ENCODE measurements around the gene FERMT2. TPM values are rescaled to one million over a fixed set of nuclear protein-coding genes. Genes with fewer than 3 reads are reported as not detected.

FERMT2 gene
- total RNA-seq, 1 donor from 2014 or later, result 79.7 TPM

- Mint-ChIP-seq H3K36me3 (ENCODE audit: unreplicated experiment) (peaks cover 5% of the 10 kb centered on the region), H3K27ac (ENCODE audit: unreplicated experiment) (no peak overlapping the region), H3K9me3 (ENCODE audit: unreplicated experiment) (no peaks in the 10 kb centered on the region), H3K4me1 (ENCODE audit: low read depth, unreplicated experiment) (no peaks in the 10 kb centered on the region), H3K27me3 (ENCODE audit: unreplicated experiment) (no peaks in the 10 kb centered on the region), H3K4me3 (ENCODE audit: unreplicated experiment) (no peak overlapping the region)
- no peak for DNase-seq
- no peak for TF ChIP-seq CTCF (IDR thresholded peaks at IDR 0.05; ENCODE audit: partially characterized antibody, unreplicated experiment)
These were observed 41.5 kb upstream of the FERMT2 start for GRCh38 chr14:52992236-52992870.

- peaks cover 7% of the 10 kb centered on the region for H3K36me3 Mint-ChIP-seq (ENCODE audit: unreplicated experiment)
- no peaks in the 10 kb centered on the region for H3K4me1 Mint-ChIP-seq (ENCODE audit: low read depth, unreplicated experiment)
- H3K27me3 Mint-ChIP-seq (ENCODE audit: unreplicated experiment), result peaks cover 3% of the 10 kb centered on the region
- TF ChIP-seq CTCF (IDR thresholded peaks at IDR 0.05; ENCODE audit: partially characterized antibody, unreplicated experiment), result no peak
- no peak overlapping the region for H3K4me3 Mint-ChIP-seq (ENCODE audit: unreplicated experiment)
- no peaks in the 10 kb centered on the region for H3K9me3 Mint-ChIP-seq (ENCODE audit: unreplicated experiment)
- H3K27ac Mint-ChIP-seq (ENCODE audit: unreplicated experiment), result no peak overlapping the region
- DNase-seq, result no peak
These were observed 37.3 kb upstream of the FERMT2 start for GRCh38 chr14:52988139-52988538.

- Mint-ChIP-seq H3K9me3 (ENCODE audit: unreplicated experiment) (no peaks in the 10 kb centered on the region), H3K4me1 (ENCODE audit: low read depth, unreplicated experiment) (no peaks in the 10 kb centered on the region), H3K4me3 (ENCODE audit: unreplicated experiment) (no peak overlapping the region), H3K27ac (ENCODE audit: unreplicated experiment) (no peak overlapping the region), H3K27me3 (ENCODE audit: unreplicated experiment) (peaks cover 3% of the 10 kb centered on the region), H3K36me3 (ENCODE audit: unreplicated experiment) (peaks cover 3% of the 10 kb centered on the region)
- no peak for DNase-seq
- TF ChIP-seq CTCF (IDR thresholded peaks at IDR 0.05; ENCODE audit: partially characterized antibody, unreplicated experiment), result no peak
These were observed 36.7 kb upstream of the FERMT2 start for GRCh38 chr14:52987514-52987913.

GRCh38 chr14:52987042-52987441 lies 36.2 kb upstream of the FERMT2 start:
- DNase-seq, result no peak
- no peak for TF ChIP-seq CTCF (IDR thresholded peaks at IDR 0.05; ENCODE audit: partially characterized antibody, unreplicated experiment)
- Mint-ChIP-seq H3K4me3 (ENCODE audit: unreplicated experiment) (no peak overlapping the region), H3K27ac (ENCODE audit: unreplicated experiment) (no peak overlapping the region), H3K27me3 (ENCODE audit: unreplicated experiment) (peaks cover 3% of the 10 kb centered on the region), H3K4me1 (ENCODE audit: low read depth, unreplicated experiment) (no peaks in the 10 kb centered on the region), H3K9me3 (ENCODE audit: unreplicated experiment) (no peaks in the 10 kb centered on the region), H3K36me3 (ENCODE audit: unreplicated experiment) (peaks cover 3% of the 10 kb centered on the region)

- no peak overlapping the region for H3K27ac Mint-ChIP-seq (ENCODE audit: unreplicated experiment)
- no peaks in the 10 kb centered on the region for H3K27me3 Mint-ChIP-seq (ENCODE audit: unreplicated experiment)
- H3K4me1 Mint-ChIP-seq (ENCODE audit: low read depth, unreplicated experiment), result no peaks in the 10 kb centered on the region
- no peak for TF ChIP-seq CTCF (IDR thresholded peaks at IDR 0.05; ENCODE audit: partially characterized antibody, unreplicated experiment)
- no peaks in the 10 kb centered on the region for H3K9me3 Mint-ChIP-seq (ENCODE audit: unreplicated experiment)
- no peaks in the 10 kb centered on the region for H3K36me3 Mint-ChIP-seq (ENCODE audit: unreplicated experiment)
- no peak for DNase-seq
- H3K4me3 Mint-ChIP-seq (ENCODE audit: unreplicated experiment), result no peak overlapping the region
These were observed 26.9 kb upstream of the FERMT2 start for GRCh38 chr14:52977798-52978197.
